Mammary epithelial cell (primary cell): Measurements from ENCODE around the gene MED26.

Source experiments
- CTCF ChIP-seq, 2 donors: IDR thresholded peaks in 1 of 2; conservative IDR thresholded peaks in 1 of 2; 2 replicates each; pipeline ENCODE4 v1.5.1; 2011 to 2012; ENCODE audit warnings: inconsistent platforms in 2 of 2, low read length in 2 of 2, mild to moderate bottlenecking in 2 of 2, control low read depth in 1 of 2, low read depth in 1 of 2; ENCODE audit not compliant: insufficient read depth in 1 of 2; ENCODE audit errors: extremely low read depth in 1 of 2
- EZH2 ChIP-seq: IDR thresholded peaks from 2 replicates; pipeline ENCODE4 v1.6.1; 2012; ENCODE audit warnings: low read length, inconsistent platforms, borderline replicate concordance

GRCh38 chr19:16589917-16590316 lies 38.1 kb downstream of the MED26 start:
- no peak for TF ChIP-seq CTCF (conservative IDR thresholded peaks at IDR 0.05 in 1 of 2, IDR thresholded peaks at IDR 0.05 in 1 of 2; ENCODE audit: extremely low read depth in 1 of 2, insufficient read depth in 1 of 2, low read depth in 1 of 2, low read length in 2 of 2)
- TF ChIP-seq EZH2: no peak
